ENCODE results near the gene BTBD19.

BTBD19 gene

GRCh38 chr1:44862829-44863401 lies 54.6 kb downstream of the BTBD19 start:
- no peak for DNase-seq

Measured in activated naive CD4-positive, alpha-beta T cell (primary cell).